Smooth muscle cell (in vitro differentiated cells): ENCODE measurements around the gene PGGHG. TPM values are rescaled to one million over a fixed set of nuclear protein-coding genes. Genes with fewer than 3 reads are reported as not detected.
"Not testable (repeated sequence)": the region's sequence is repeated elsewhere in the genome, so short reads cannot be mapped to it uniquely, and the experiment has no call there.

Experiments
- DNase-seq: peaks from one replicate; lab custom pipeline; 2025; ENCODE audit not compliant: unreplicated experiment; lab: John Stamatoyannopoulos, UW
- H2AFZ ChIP-seq: fragments of 200-600 bp; sonication (generic); 2 replicates; pipeline ENCODE4 v1.6.0; 2016; ENCODE audit warnings: antibody characterized with exemption, low read depth, mild to moderate bottlenecking
- H3F3A ChIP-seq: fragments of 200-600 bp; sonication (generic); 2 replicates; pipeline ENCODE4 v1.6.0; 2017; ENCODE audit warnings: antibody characterized with exemption, low read depth
- H3K27ac ChIP-seq: fragments of 200-600 bp; sonication (generic); 2 replicates; pipeline ENCODE4 v1.5.1; 2016; ENCODE audit warnings: low read depth, mild to moderate bottlenecking
- H3K27me3 ChIP-seq: fragments of 200-600 bp; sonication (generic); 2 replicates; pipeline ENCODE4 v1.6.1; 2016; ENCODE audit warnings: low read depth, mild to moderate bottlenecking
- H3K36me3 ChIP-seq: fragments of 200-600 bp; sonication (generic); 2 replicates; pipeline ENCODE4 v1.5.1; 2016; ENCODE audit warnings: low read depth
- H3K4me1 ChIP-seq: fragments of 200-600 bp; sonication (generic); 2 replicates; pipeline ENCODE4 v1.5.1; 2016; ENCODE audit warnings: low read depth
- H3K4me2 ChIP-seq: fragments of 200-600 bp; sonication (generic); 2 replicates; pipeline ENCODE4 v1.6.0; 2016; ENCODE audit warnings: mild to moderate bottlenecking
- H3K4me3 ChIP-seq: fragments of 200-600 bp; sonication (generic); 2 replicates; pipeline ENCODE4 v1.5.1; 2016; ENCODE audit warnings: mild to moderate bottlenecking
- H3K79me2 ChIP-seq: fragments of 200-600 bp; sonication (generic); 2 replicates; pipeline ENCODE4 v1.6.0; 2016; ENCODE audit warnings: low read depth, mild to moderate bottlenecking
- H3K9ac ChIP-seq: fragments of 200-600 bp; sonication (generic); 2 replicates; pipeline ENCODE4 v1.6.0; 2016; ENCODE audit warnings: low read depth
- H3K9me3 ChIP-seq: fragments of 200-600 bp; sonication (generic); replicated peaks from 2 replicates; pipeline ENCODE4 v1.5.1; 2016; ENCODE audit warnings: low read depth
- H4K20me1 ChIP-seq: fragments of 200-600 bp; sonication (generic); 2 replicates; pipeline ENCODE4 v1.6.0; 2016; ENCODE audit warnings: low read depth
- CTCF ChIP-seq: fragments of 200-600 bp; sonication (generic); IDR thresholded peaks from 2 replicates; pipeline ENCODE4 v1.5.1; 2017; ENCODE audit warnings: borderline replicate concordance, mild to moderate bottlenecking, antibody characterized with exemption; ENCODE audit not compliant: insufficient read depth, poor library complexity, severe bottlenecking
- WGBS: methylation state at CpG from one replicate; pipeline ENCODE4 v1.1.7; 2016; ENCODE audit warnings: low lambda C conversion rate; 5-methylcytosine and 5-hydroxymethylcytosine counted together
- polyA plus RNA-seq: library from polyadenylated mRNA; unstranded; fragments of >200 nt; fragmentation: Nextera tagmentation; extraction: Ambion mirVana; gene quantifications from 2 replicates; pipeline ENCODE4 v1.2.1, GENCODE V29; 2016
- total RNA-seq: library from RNA; depleted of rRNA; stranded (reverse); fragments of >200 nt; gene quantifications from 2 replicates; pipeline ENCODE4 v1.2.3, GENCODE V29; 2014

Gene PGGHG
- total and polyA plus RNA-seq, 2 experiments from 2014 or later: 8.6 to 16.6 TPM

- Histone ChIP-seq H3K79me2 (peaks cover 13% of the 10 kb centered on the region), H3K4me1 (peaks cover 27% of the 10 kb centered on the region), H3K4me2 (no peak overlapping the region), H3K36me3 (no peaks in the 10 kb centered on the region), H3K4me3 (no peak overlapping the region), H3K27me3 (no peaks in the 10 kb centered on the region), H2AFZ (no peak overlapping the region), H3F3A (peaks cover 5% of the 10 kb centered on the region), H4K20me1 (no peaks in the 10 kb centered on the region), H3K27ac (no peak overlapping the region), H3K9ac (no peak overlapping the region), H3K9me3 (no peaks in the 10 kb centered on the region)
- no peak for TF ChIP-seq CTCF
- 91% methylated on average over 17 of the region's 17 CpGs for WGBS
- DNase-seq: no peak
Measured at GRCh38 chr11:306645-307371, 17.9 kb downstream of the PGGHG start.

- not testable (repeated sequence) for H3K27ac ChIP-seq
Measured at GRCh38 chr11:307766-308708, 19.1 kb downstream of the PGGHG start, which contains the start of gene IFITM2. TSS of gene IFITM2 (plus strand) at chr11:307816. CDS start at chr11:308193, 377 bp downstream.

GRCh38 chr11:308740-309665, 20.1 kb downstream of the PGGHG start:
- WGBS: 30% methylated on average over 23 of the region's 24 CpGs
- peak overlapping the region; percentile 49 for H3K4me3 ChIP-seq
- H3K36me3 ChIP-seq, H3K27me3 ChIP-seq, H2AFZ ChIP-seq, H3K9me3 ChIP-seq, DNase-seq, H3K9ac ChIP-seq, H3F3A ChIP-seq, H4K20me1 ChIP-seq: not testable (repeated sequence)
- H3K79me2 ChIP-seq: peaks cover 14% of the 10 kb centered on the region
- H3K4me2 ChIP-seq: peak overlapping the region; percentile 88
- peaks cover 46% of the 10 kb centered on the region for H3K4me1 ChIP-seq
- H3K27ac ChIP-seq: peak overlapping the region; percentile 23

More at GRCh38 chr11:307766-308708, 19.1 kb downstream of the PGGHG start, which contains the start of gene IFITM2:
- not testable (repeated sequence) for H3K9ac ChIP-seq, DNase-seq, H3F3A ChIP-seq, H4K20me1 ChIP-seq, H2AFZ ChIP-seq, H3K36me3 ChIP-seq, H3K9me3 ChIP-seq, H3K27me3 ChIP-seq
- Histone ChIP-seq H3K4me2 (peak within 1 kb of the TSS; percentile 88), H3K4me1 (peaks cover 39% of the 10 kb centered on the region), H3K79me2 (peaks cover 13% of the 10 kb centered on the region), H3K4me3 (peak within 1 kb of the TSS; percentile 49)
- 21% methylated on average over 23 of the region's 28 CpGs for WGBS

- peak overlapping the region; percentile 49 for H3K4me3 ChIP-seq
- DNase-seq, H3K9ac ChIP-seq: not testable (repeated sequence)
Measured at GRCh38 chr11:309979-310572, 21.1 kb downstream of the PGGHG start.

GRCh38 chr11:311013-311748, 22.3 kb downstream of the PGGHG start:
- Histone ChIP-seq H4K20me1 (peaks cover 21% of the 10 kb centered on the region), H3K4me2 (peak overlapping the region; percentile 96), H3K79me2 (peaks cover 35% of the 10 kb centered on the region), H3K27ac (peak overlapping the region; percentile 76), H3K4me3 (peak overlapping the region; percentile 44), H3K4me1 (peaks cover 42% of the 10 kb centered on the region)
- not testable (repeated sequence) for DNase-seq, H3K27me3 ChIP-seq, H3K9me3 ChIP-seq, H2AFZ ChIP-seq, H3K36me3 ChIP-seq, H3F3A ChIP-seq, H3K9ac ChIP-seq
- 7% methylated on average over 11 of the region's 71 CpGs for WGBS

More at GRCh38 chr11:309979-310572, 21.1 kb downstream of the PGGHG start:
- not testable (repeated sequence) for H3K27me3 ChIP-seq, H3K36me3 ChIP-seq, H4K20me1 ChIP-seq, H3K9me3 ChIP-seq, H2AFZ ChIP-seq, H3F3A ChIP-seq
- Histone ChIP-seq H3K27ac (peak overlapping the region; percentile 23), H3K79me2 (peaks cover 24% of the 10 kb centered on the region), H3K4me2 (peak overlapping the region; percentile 88), H3K4me1 (peaks cover 45% of the 10 kb centered on the region)
- WGBS: 6% methylated on average over 5 of the region's 18 CpGs
